H9 (cell line): ENCODE results near the gene MAPKAPK3. TPM values are rescaled to one million over a fixed set of nuclear protein-coding genes. Genes with fewer than 3 reads are reported as not detected.

ENCODE experiments used
- DNase-seq: peaks from one replicate; pipeline ENCODE4 v3.0.0-alpha.2; 2017
- H2AFZ ChIP-seq: one replicate; pipeline ENCODE4 v1.6.1; 2013; ENCODE audit warnings: mild to moderate bottlenecking, low read length, control low read depth, moderate library complexity
- H2AK5ac ChIP-seq: 2 replicates; pipeline ENCODE4 v1.6.1; 2013; ENCODE audit warnings: low read length, control low read depth, mixed read lengths; ENCODE audit not compliant: insufficient read length
- H2BK120ac ChIP-seq: one replicate; pipeline ENCODE4 v1.6.1; 2013; ENCODE audit warnings: low read depth, mild to moderate bottlenecking, low read length, control low read depth, inconsistent platforms; ENCODE audit not compliant: poor library complexity, severe bottlenecking
- H2BK12ac ChIP-seq: 2 replicates; pipeline ENCODE4 v1.6.1; 2013; ENCODE audit warnings: low read length, control low read depth, mixed read lengths, low read depth; ENCODE audit not compliant: insufficient read length
- H2BK15ac ChIP-seq: 2 replicates; pipeline ENCODE4 v1.6.1; 2013; ENCODE audit warnings: low read depth, low read length, control low read depth
- H2BK20ac ChIP-seq: one replicate; pipeline ENCODE4 v1.6.1; 2013; ENCODE audit warnings: low read depth, mild to moderate bottlenecking, low read length, control low read depth, inconsistent platforms; ENCODE audit not compliant: poor library complexity, severe bottlenecking
- H2BK5ac ChIP-seq: 2 replicates; pipeline ENCODE4 v1.6.1; 2013; ENCODE audit warnings: low read length, control low read depth, mixed read lengths; ENCODE audit not compliant: insufficient read length
- H3K14ac ChIP-seq: 2 replicates; pipeline ENCODE4 v1.6.1; 2013; ENCODE audit warnings: low read length, control low read depth; ENCODE audit not compliant: insufficient read depth
- H3K18ac ChIP-seq: 2 replicates; pipeline ENCODE4 v1.6.1; 2013; ENCODE audit warnings: low read depth, mild to moderate bottlenecking, mixed read lengths, low read length, control low read depth; ENCODE audit not compliant: insufficient read length
- H3K23ac ChIP-seq: 2 replicates; pipeline ENCODE4 v1.6.1; 2013; ENCODE audit warnings: low read length, control low read depth, mixed read lengths, low read depth; ENCODE audit not compliant: insufficient read length
- H3K23me2 ChIP-seq: 2 replicates; pipeline ENCODE4 v1.6.1; 2013; ENCODE audit warnings: low read depth, mild to moderate bottlenecking, mixed read lengths, low read length, control low read depth; ENCODE audit not compliant: insufficient read length, poor library complexity, severe bottlenecking
- H3K27ac ChIP-seq: 2 replicates; pipeline ENCODE4 v1.5.1; 2013; ENCODE audit warnings: low read length, control low read depth, mixed read lengths, low read depth; ENCODE audit not compliant: insufficient read length
- H3K27me3 ChIP-seq: 2 replicates; pipeline ENCODE4 v1.6.1; 2013; ENCODE audit warnings: low read length, control low read depth, inconsistent platforms; ENCODE audit not compliant: insufficient read depth
- H3K4ac ChIP-seq: 2 replicates; pipeline ENCODE4 v1.6.1; 2013; ENCODE audit warnings: low read depth, mild to moderate bottlenecking, control low read depth, inconsistent platforms, low read length, moderate library complexity
- H3K4me1 ChIP-seq: 2 replicates; pipeline ENCODE4 v1.6.1; 2013; ENCODE audit warnings: low read length, control low read depth, inconsistent platforms; ENCODE audit not compliant: insufficient read depth
- H3K4me2 ChIP-seq: 2 replicates; pipeline ENCODE4 v1.6.1; 2013; ENCODE audit warnings: low read length, control low read depth, mixed read lengths; ENCODE audit not compliant: insufficient read length, insufficient read depth
- H3K56ac ChIP-seq: 2 replicates; pipeline ENCODE4 v1.6.1; 2013; ENCODE audit warnings: low read depth, mild to moderate bottlenecking, mixed read lengths, low read length, control low read depth; ENCODE audit not compliant: insufficient read length
- H3K79me1 ChIP-seq: 2 replicates; pipeline ENCODE4 v1.6.1; 2013; ENCODE audit warnings: low read depth, mild to moderate bottlenecking, moderate library complexity, low read length, control low read depth, inconsistent platforms; ENCODE audit not compliant: insufficient read depth, poor library complexity, severe bottlenecking
- H3K79me2 ChIP-seq: 2 replicates; pipeline ENCODE4 v1.6.1; 2013; ENCODE audit warnings: low read length, control low read depth, inconsistent platforms; ENCODE audit not compliant: insufficient read depth
- H3K9ac ChIP-seq: 2 replicates; pipeline ENCODE4 v1.6.1; 2013; ENCODE audit warnings: low read length, control low read depth, mixed read lengths; ENCODE audit not compliant: insufficient read length; ENCODE audit errors: extremely low read depth
- H3K9me3 ChIP-seq: one replicate; pipeline ENCODE4 v1.6.1; 2013; ENCODE audit warnings: low read depth, low read length, inconsistent platforms; ENCODE audit not compliant: control insufficient read depth
- H3T11ph ChIP-seq: one replicate; pipeline ENCODE4 v1.6.1; 2013; ENCODE audit warnings: mild to moderate bottlenecking, low read length, control low read depth, inconsistent platforms
- H4K20me1 ChIP-seq: one replicate; pipeline ENCODE4 v1.6.1; 2013; ENCODE audit not compliant: control insufficient read depth, insufficient read length, insufficient read depth
- H4K5ac ChIP-seq: 2 replicates; pipeline ENCODE4 v1.6.1; 2013; ENCODE audit warnings: low read depth, mild to moderate bottlenecking, mixed read lengths, low read length, control low read depth; ENCODE audit not compliant: insufficient read length
- H4K8ac ChIP-seq: replicated peaks from 2 replicates; pipeline ENCODE4 v1.6.1; 2013; ENCODE audit warnings: low read length, control low read depth, mixed read lengths, low read depth; ENCODE audit not compliant: insufficient read length
- H4K91ac ChIP-seq: 2 replicates; pipeline ENCODE4 v1.6.1; 2013; ENCODE audit warnings: low read depth, mild to moderate bottlenecking, moderate library complexity, mixed read lengths, low read length, control low read depth; ENCODE audit not compliant: insufficient read length
- H3K27ac Mint-ChIP-seq, 3 experiments: 2 replicates in 2 of 3; 3 replicates in 1 of 3; pipeline ENCODE4 v1.8.0; 2020 to 2021; ENCODE audit warnings: mixed read lengths in 3 of 3, mild to moderate bottlenecking in 1 of 3, moderate library complexity in 1 of 3
- H3K27me3 Mint-ChIP-seq: 2 replicates; pipeline ENCODE4 v1.8.0; 2021; ENCODE audit warnings: low read depth, mild to moderate bottlenecking, moderate library complexity, mixed read lengths
- H3K36me3 Mint-ChIP-seq, 3 experiments: 2 replicates in 2 of 3; 3 replicates in 1 of 3; pipeline ENCODE4 v1.8.0; 2020 to 2021; ENCODE audit warnings: low read depth in 3 of 3, mixed read lengths in 3 of 3; ENCODE audit not compliant: insufficient read depth in 1 of 3
- H3K4me1 Mint-ChIP-seq, 2 experiments: 2 replicates each; pipeline ENCODE4 v1.8.0; 2020; ENCODE audit warnings: mixed read lengths in 2 of 2
- H3K4me3 Mint-ChIP-seq, 2 experiments: 2 replicates in 1 of 2; 3 replicates in 1 of 2; pipeline ENCODE4 v1.8.0; 2020 to 2021; ENCODE audit warnings: mild to moderate bottlenecking in 2 of 2, mixed read lengths in 2 of 2, moderate library complexity in 1 of 2
- H3K9me3 Mint-ChIP-seq, 2 experiments: 2 replicates in 1 of 2; 3 replicates in 1 of 2; pipeline ENCODE4 v1.8.0; 2020; ENCODE audit warnings: mild to moderate bottlenecking in 2 of 2, mixed read lengths in 2 of 2, moderate library complexity in 1 of 2
- WGBS: extraction: QIAGEN DNeasy Blood & Tissue Kit; methylation state at CpG from one replicate; pipeline ENCODE4 v1.1.7; 2013; ENCODE audit warnings: missing lambda C conversion rate, low lambda C conversion rate, mixed read lengths; ENCODE audit not compliant: insufficient read length; ENCODE audit errors: extremely low coverage; 5-methylcytosine and 5-hydroxymethylcytosine counted together
- total RNA-seq: library from RNA; stranded (reverse); gene quantifications from 2 replicates; pipeline ENCODE4 v1.2.1, GENCODE V29; 2021
- TF ChIP-seq, protein P1 (sequence below): fragments of 200-600 bp; sonication (generic); conservative IDR thresholded peaks from 3 replicates; pipeline ENCODE4 v1.8.0; 2021; ENCODE audit warnings: antibody characterized with exemption, mild to moderate bottlenecking

Gene MAPKAPK3
- total RNA-seq, 1 experiment from 2014 or later = 57.9 TPM

GRCh38 chr3:50600141-50600753 is 16.7 kb upstream of the MAPKAPK3 start:
- no peak overlapping the region for H2BK120ac ChIP-seq
- Mint-ChIP-seq H3K27ac (no peak overlapping the region), H3K27me3 (peaks cover 5% of the 10 kb centered on the region), H3K36me3 (no peaks in the 10 kb centered on the region), H3K4me1 (no peaks in the 10 kb centered on the region), H3K4me3 (no peak overlapping the region), H3K9me3 (no peaks in the 10 kb centered on the region)
- H3K56ac ChIP-seq = no peak overlapping the region
- no peaks in the 10 kb centered on the region for H3K27me3 ChIP-seq
- no peak overlapping the region for H3K18ac ChIP-seq
- no peak overlapping the region for H3K9ac ChIP-seq
- H3K23ac ChIP-seq = no peak overlapping the region
- H3K23me2 ChIP-seq = no peaks in the 10 kb centered on the region
- H3K27ac ChIP-seq = no peak overlapping the region
- H2BK12ac ChIP-seq = no peak overlapping the region
- no peak overlapping the region for H2AFZ ChIP-seq
- no peak overlapping the region for H2BK5ac ChIP-seq
- no peak overlapping the region for H2AK5ac ChIP-seq
- H3K4me1 ChIP-seq = no peaks in the 10 kb centered on the region
- H3T11ph ChIP-seq = no peak overlapping the region
- no peak overlapping the region for H2BK15ac ChIP-seq
- H3K14ac ChIP-seq = no peak overlapping the region
- no CpG with 5 or more reads among the region's 9 CpGs for WGBS
- no peaks in the 10 kb centered on the region for H3K79me1 ChIP-seq
- no peak overlapping the region for H3K4me2 ChIP-seq
- no peaks in the 10 kb centered on the region for H3K79me2 ChIP-seq
- H4K91ac ChIP-seq = no peak overlapping the region
- no peak for DNase-seq
- no peaks in the 10 kb centered on the region for H4K20me1 ChIP-seq
- H4K5ac ChIP-seq = no peak overlapping the region
- TF ChIP-seq, protein P1, sequence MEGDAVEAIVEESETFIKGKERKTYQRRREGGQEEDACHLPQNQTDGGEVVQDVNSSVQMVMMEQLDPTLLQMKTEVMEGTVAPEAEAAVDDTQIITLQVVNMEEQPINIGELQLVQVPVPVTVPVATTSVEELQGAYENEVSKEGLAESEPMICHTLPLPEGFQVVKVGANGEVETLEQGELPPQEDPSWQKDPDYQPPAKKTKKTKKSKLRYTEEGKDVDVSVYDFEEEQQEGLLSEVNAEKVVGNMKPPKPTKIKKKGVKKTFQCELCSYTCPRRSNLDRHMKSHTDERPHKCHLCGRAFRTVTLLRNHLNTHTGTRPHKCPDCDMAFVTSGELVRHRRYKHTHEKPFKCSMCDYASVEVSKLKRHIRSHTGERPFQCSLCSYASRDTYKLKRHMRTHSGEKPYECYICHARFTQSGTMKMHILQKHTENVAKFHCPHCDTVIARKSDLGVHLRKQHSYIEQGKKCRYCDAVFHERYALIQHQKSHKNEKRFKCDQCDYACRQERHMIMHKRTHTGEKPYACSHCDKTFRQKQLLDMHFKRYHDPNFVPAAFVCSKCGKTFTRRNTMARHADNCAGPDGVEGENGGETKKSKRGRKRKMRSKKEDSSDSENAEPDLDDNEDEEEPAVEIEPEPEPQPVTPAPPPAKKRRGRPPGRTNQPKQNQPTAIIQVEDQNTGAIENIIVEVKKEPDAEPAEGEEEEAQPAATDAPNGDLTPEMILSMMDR = no peak
- H3K9me3 ChIP-seq = no peaks in the 10 kb centered on the region
- no peak overlapping the region for H2BK20ac ChIP-seq
- no peak overlapping the region for H4K8ac ChIP-seq
- H3K4ac ChIP-seq = no peak overlapping the region
